Measurements from ENCODE around the gene TFB2M. TPM values are rescaled to one million over a fixed set of nuclear protein-coding genes. Genes with fewer than 3 reads are reported as not detected.
"Not testable (repeated sequence)": the region's sequence is repeated elsewhere in the genome, so short reads cannot be mapped to it uniquely, and the experiment has no call there.

The TFB2M gene
- total RNA-seq, 4 donors from 2014 or later = 4.2 to 8.8 (median 7.6) TPM

DNA sequence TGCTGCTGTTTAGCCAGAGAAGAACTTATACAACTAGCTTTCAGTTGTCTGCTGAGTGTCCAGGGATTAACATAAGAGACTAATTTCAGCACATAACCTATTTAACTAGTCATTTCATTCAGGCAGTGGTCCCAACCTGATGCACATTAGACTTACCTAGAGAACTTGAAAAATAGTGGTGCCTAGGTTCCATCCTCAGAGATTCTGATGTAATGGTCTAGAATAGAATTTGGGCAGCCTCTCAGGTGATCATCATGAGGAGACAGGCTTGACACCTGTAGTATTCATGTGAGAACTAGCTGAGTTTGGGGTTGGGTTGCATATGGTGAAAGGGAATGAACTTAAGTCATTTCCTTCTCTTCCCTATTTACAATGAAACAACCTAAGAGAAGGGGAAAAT is 25.0 kb upstream of the TFB2M start:
- Histone ChIP-seq H3K4me3 (no peak overlapping the region), H3K4me1 (peaks cover 0 to 31% (median 11%) of the 10 kb centered on the region in 4 donors), H3K36me3 (peaks cover 0 to 15% (median 4%) of the 10 kb centered on the region in 3 donors), H3K9me3 (peaks cover 0 to 6% (median 0%) of the 10 kb centered on the region in 4 donors), H3K27ac (no peak overlapping the region), H3K27me3 (no peaks in the 10 kb centered on the region)
- TF ChIP-seq EP300 (IDR thresholded peaks at IDR 0.05) (no peak), POLR2A (IDR thresholded peaks at IDR 0.05) (no peak)
- TF ChIP-seq, protein P1, sequence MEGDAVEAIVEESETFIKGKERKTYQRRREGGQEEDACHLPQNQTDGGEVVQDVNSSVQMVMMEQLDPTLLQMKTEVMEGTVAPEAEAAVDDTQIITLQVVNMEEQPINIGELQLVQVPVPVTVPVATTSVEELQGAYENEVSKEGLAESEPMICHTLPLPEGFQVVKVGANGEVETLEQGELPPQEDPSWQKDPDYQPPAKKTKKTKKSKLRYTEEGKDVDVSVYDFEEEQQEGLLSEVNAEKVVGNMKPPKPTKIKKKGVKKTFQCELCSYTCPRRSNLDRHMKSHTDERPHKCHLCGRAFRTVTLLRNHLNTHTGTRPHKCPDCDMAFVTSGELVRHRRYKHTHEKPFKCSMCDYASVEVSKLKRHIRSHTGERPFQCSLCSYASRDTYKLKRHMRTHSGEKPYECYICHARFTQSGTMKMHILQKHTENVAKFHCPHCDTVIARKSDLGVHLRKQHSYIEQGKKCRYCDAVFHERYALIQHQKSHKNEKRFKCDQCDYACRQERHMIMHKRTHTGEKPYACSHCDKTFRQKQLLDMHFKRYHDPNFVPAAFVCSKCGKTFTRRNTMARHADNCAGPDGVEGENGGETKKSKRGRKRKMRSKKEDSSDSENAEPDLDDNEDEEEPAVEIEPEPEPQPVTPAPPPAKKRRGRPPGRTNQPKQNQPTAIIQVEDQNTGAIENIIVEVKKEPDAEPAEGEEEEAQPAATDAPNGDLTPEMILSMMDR (IDR thresholded peaks at IDR 0.05) = no peak
- no peak for DNase-seq (ENCODE audit: low spot score in 2 of 2)

DNA sequence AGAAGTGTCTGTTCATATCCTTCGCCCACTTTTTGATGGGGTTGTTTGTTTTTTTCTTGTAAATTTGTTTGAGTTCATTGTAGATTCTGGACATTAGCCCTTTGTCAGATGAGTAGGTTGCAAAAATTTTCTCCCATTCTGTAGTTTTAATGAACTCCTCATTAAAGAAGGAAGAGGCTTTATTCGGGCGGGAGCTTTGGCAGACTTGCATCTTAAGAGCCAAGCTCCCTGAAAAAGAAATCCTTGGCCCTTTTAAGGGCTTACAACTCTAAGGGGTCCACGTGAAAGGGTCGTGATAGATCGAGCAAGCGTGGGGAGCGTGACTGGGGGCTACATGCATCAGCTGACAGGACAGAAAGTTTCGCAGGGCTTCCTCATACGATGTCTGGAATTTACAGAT is 23.9 kb upstream of the TFB2M start:
- not testable (repeated sequence) for H3K4me3 ChIP-seq; H3K27me3 ChIP-seq; H3K9me3 ChIP-seq; DNase-seq (ENCODE audit: low spot score in 2 of 2); H3K27ac ChIP-seq
- 93 to 95% methylated on average over 10 of the region's 10 CpGs for WGBS, 2 donors
- Histone ChIP-seq H3K4me1 (peaks cover 0 to 34% (median 12%) of the 10 kb centered on the region in 4 donors), H3K36me3 (peaks cover 0 to 11% (median 4%) of the 10 kb centered on the region in 3 donors)

DNA sequence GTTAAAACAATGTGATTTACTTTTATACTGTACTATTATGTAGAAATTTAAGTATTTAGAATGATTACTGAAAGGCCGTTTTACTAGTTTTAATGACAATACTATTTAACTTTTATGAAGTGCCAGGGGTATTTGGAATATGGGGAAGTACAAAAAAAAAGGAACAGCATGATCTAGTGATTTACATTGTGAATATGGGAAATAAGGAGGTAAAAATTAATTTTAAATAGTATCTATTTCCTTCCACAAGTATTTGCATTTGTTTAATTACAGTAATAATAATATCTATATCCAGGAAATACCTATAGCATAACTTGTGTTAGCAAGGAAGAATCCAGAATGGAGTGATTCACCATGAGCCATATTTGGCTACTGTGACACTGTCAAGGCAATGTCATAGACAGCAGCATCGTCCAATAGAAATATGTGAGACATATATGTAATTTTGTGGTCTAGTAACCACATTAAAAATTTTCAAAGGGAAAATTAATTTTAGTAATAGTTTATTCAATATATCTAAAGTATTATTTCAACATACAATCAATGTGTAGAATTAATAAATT is 22.2 kb upstream of the TFB2M start:
- no peak for TF ChIP-seq EP300 (IDR thresholded peaks at IDR 0.05)
- TF ChIP-seq POLR2A (IDR thresholded peaks at IDR 0.05) = no peak
- TF ChIP-seq, protein P1 (IDR thresholded peaks at IDR 0.05) = no peak
- Histone ChIP-seq H3K27me3 (no peaks in the 10 kb centered on the region), H3K9me3 (peaks cover 0 to 6% (median 0%) of the 10 kb centered on the region in 4 donors), H3K27ac (peak overlapping the region; percentile 8 to 91 (median 52)), H3K36me3 (peaks cover 0 to 17% (median 4%) of the 10 kb centered on the region in 3 donors), H3K4me1 (peaks cover 0 to 49% (median 20%) of the 10 kb centered on the region in 4 donors), H3K4me3 (no peak overlapping the region)
- 59 to 63% methylated on average over 2 of the region's 2 CpGs for WGBS, 2 donors
- no peak for DNase-seq (ENCODE audit: low spot score in 2 of 2)

DNA sequence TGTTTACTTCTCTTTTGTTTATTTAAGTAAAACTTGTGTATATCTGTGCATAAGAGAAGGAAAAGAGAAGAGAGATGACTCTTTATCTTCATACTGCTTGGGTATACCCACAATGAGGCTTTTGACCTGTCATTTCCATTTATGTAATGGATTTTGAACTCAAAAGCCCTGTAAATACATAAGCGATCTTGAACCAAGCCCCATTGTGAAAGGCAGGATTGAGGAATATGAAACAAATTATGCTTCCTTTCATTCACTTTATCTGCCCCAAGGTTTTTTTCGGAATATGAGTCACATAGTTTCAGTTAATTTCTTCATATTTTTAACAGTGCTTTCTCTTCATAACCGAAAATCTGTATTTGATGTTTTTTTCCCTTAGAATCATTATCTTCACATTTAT is 21.5 kb upstream of the TFB2M start:
- peaks cover 0 to 48% (median 19%) of the 10 kb centered on the region in 4 donors for H3K4me1 ChIP-seq
- WGBS, 2 donors = 15 to 21% methylated on average over 3 of the region's 3 CpGs
- H3K27ac ChIP-seq = peak overlapping the region; percentile 8 to 91 (median 52)
- TF ChIP-seq, protein P1 (IDR thresholded peaks at IDR 0.05) = no peak
- TF ChIP-seq EP300 (IDR thresholded peaks at IDR 0.05) (peak in 1 of 2 donors; percentile 28), POLR2A (IDR thresholded peaks at IDR 0.05) (no peak)
- no peaks in the 10 kb centered on the region for H3K27me3 ChIP-seq
- H3K36me3 ChIP-seq = peaks cover 0 to 17% (median 4%) of the 10 kb centered on the region in 3 donors
- H3K9me3 ChIP-seq = peaks cover 0 to 6% (median 0%) of the 10 kb centered on the region in 4 donors
- DNase-seq (ENCODE audit: low spot score in 2 of 2) = no peak
- H3K4me3 ChIP-seq = peak overlapping the region in 1 of 4 donors; percentile 14

DNA sequence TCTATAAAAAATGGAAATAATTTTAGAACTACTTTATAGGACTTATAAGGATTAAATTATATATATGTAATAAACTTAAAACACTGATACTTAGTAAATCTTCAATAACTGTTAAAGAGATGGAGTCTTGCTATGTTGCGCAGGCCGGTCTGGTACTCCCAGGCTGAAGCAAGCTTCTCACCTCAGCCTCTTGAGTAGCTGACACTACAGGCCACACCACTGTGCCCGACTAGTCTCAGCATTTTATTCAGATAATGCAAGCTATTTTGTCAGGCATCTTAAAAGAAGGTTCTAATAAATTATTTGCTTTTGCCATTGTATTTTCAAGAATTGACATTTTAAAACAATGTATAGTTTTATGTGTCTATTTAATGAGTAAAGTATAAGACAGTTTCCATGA is 21.0 kb upstream of the TFB2M start:
- H3K27ac ChIP-seq = peak overlapping the region; percentile 8 to 91 (median 52)
- WGBS, 2 donors = 64 to 72% methylated on average over 3 of the region's 3 CpGs

More for the DNA sequence above, 21.0 kb upstream of the TFB2M start:
- H3K27me3 ChIP-seq = no peaks in the 10 kb centered on the region
- H3K4me1 ChIP-seq = peaks cover 0 to 47% (median 18%) of the 10 kb centered on the region in 4 donors
- DNase-seq (ENCODE audit: low spot score in 2 of 2) = no peak
- H3K4me3 ChIP-seq = no peak overlapping the region
- TF ChIP-seq EP300 (IDR thresholded peaks at IDR 0.05) (no peak), POLR2A (IDR thresholded peaks at IDR 0.05) (no peak)
- TF ChIP-seq, protein P1 (IDR thresholded peaks at IDR 0.05) = no peak
- H3K36me3 ChIP-seq = peaks cover 0 to 14% (median 4%) of the 10 kb centered on the region in 3 donors
- H3K9me3 ChIP-seq = peaks cover 0 to 6% (median 0%) of the 10 kb centered on the region in 4 donors

All from tibial nerve (tissue), 4 donors.